HG02973 (cell line): Measurements from ENCODE around the gene ERBIN.
"Not testable (repeated sequence)": the region's sequence is repeated elsewhere in the genome, so short reads cannot be mapped to it uniquely, and the experiment has no call there.

Experiments
- ATAC-seq: cut with Tn5 transposase; IDR thresholded peaks from one replicate; pipeline ENCODE4 v1.9.1; 2021; ENCODE audit warnings: moderate library complexity; ENCODE audit not compliant: unreplicated experiment

The ERBIN gene

DNA sequence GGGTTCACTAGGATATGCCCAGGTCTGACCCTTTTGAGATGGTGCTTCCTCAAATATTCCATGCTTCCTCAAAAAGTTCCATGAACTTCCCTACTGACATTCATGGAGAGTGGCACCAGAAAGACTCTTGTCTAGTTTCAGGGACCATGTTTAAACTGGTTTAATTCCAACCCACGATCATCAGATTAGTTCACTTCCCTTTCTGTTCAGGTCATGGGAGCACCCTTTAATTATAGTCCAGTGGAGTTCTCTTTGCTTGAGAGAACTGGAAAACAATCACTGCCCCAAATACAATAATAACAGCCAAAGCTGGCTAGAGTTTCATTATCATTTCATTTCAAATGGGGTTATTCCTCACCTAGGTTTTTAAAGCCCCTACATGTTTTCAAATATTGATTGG lies 9.7 kb upstream of the ERBIN start:
- no peak for ATAC-seq

DNA sequence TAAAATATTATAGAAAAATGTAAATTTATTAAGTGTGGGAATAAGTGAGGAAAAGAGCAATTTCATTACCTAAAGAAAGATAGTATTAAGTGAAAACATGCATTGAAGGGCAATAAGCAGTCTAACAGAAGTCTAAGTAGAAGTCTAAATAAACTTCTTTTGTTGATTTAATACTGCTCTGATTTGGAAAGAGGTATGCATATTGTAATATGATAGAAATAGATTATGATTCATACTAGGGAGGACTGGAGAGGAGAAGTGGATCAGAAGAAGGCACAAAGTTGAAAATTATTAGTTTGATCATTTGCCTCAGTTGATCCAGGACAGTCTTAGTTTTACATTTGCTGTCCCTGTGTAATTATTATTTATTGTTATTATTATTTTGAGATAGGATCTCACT lies 6.6 kb upstream of the ERBIN start:
- ATAC-seq, result no peak

DNA sequence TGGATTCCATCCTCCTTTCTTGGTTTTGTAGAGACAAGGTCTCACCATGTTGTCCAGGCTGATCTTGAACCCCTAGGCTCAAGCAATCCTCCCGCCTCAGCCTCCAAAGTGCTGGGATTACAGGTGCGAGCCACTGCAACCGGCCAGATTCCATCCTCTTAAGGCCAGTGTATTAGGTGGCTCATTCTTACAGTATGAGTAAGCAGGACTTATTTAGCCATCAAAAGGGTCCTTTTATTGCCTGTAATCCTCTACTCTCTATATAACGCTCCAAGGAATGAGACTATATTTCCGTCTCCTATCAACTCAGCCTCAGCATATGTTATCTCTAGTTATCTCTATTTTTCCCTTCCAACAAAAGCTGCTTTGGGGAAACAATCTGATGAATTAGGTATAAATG lies 3.0 kb upstream of the ERBIN start:
- no peak for ATAC-seq

DNA sequence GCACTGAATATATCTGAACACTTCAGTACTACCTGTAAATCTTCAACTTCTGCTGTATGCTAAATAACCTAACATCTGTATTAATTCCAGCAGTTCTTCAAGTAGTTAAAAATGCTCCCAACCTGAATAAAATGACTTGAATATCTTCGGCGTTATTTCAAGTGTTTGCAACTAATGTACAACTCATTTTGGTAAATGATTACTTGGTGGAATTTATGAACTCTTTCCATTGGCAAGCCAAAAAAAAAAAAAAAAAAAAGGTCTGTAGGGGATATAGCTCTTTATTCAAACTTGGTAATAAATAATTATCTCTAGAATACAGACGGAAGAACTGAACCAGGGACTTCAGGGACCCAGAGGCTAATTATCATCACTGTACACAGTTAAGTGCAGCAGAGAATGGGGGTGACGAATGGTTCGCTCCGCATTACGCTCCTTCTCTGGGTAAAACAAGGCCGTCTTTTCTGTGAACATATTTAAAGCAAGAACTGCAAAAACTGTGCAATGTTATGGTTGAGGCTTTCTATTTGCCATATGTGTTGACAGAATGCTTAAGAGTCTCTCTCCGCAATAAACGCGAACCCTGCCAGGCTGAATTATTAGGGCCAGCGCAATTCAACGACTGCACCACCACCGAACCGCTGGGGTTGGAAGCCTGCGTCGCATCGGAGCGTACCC lies 1.9 kb upstream of the ERBIN start:
- no peak for ATAC-seq

DNA sequence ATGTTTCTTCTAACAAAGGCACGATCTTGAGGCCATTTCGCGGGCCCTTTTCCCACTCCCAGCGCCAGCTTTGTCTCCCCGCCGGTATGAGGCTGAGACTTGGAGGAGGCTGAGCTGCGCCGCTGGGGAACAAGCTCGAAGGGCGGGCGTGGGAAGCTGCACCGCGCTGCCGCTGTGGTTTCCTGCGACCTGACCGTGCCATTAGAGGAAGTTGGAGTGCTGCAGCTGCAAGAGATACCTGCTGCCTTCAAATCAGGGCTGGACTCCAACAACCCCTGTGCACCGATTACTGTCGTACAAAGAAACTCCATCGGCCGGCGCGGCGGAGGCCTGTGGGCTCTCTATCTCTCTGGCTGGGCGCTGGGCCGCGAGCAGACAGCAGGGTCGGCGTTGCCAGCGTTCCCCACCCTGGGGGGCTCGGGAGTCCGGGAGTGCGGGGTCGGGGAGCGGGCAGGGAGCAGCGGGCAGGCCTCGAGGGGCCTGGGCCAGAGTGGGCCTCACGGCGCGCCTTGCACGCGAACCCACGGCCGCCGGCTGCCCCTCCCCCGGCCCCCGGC lies 1.3 kb upstream of the ERBIN start:
- peak; percentile 52 for ATAC-seq

DNA sequence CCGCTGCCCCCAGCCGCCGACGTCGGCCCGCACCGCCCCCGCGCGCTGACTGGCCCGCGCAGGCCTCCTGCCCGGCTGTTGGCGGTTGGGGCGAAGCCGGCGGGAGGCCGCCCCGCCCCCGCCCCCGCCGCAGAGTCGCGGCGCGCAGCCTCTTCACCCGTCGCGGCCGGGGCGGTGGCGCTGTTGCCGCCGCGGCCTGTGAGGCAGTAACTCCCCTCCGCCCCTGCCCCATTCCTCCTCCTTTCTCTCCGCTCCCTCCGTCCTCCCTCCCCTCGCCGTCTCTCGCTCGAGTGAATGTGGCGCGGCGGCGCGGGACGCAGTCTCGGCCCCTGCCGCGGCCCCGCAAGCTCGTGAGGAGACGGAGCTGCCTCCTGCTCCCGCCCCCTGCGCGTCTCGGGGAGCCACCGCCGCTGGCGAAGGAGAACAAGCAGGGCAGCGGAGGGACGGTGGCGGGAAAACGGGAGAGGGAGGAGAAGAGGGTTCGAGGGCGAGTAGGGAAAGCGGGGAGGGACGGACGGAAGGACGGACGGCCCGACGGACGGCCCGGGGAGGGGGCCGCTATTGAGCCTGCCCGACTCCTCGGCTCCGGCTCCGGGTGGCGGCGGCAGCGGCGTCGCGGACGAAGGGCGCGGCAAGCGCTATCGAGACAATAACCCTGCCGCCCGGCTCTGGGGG lies 637 bp upstream of the ERBIN start:
- peak; percentile 57 for ATAC-seq

DNA sequence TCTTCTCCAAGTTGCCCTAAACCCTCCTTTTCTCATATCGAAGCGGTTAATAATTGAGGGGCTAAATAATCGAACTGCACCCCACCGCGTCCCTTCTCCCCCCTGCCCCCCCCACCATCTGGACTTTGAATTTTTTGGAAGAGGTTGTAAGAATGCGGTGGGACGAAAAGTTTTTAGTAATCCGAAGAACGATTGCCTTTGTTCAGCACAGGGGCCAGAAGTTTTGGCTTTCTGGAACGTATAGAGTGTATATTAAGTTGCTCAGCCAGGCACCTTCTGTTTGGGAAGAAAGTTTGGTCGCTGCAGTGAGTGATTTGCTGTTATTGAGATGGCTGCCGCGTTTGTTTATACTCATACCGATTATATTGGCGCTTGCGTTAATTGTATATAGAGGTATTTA lies 518 bp downstream of the ERBIN start:
- ATAC-seq, result no peak

DNA sequence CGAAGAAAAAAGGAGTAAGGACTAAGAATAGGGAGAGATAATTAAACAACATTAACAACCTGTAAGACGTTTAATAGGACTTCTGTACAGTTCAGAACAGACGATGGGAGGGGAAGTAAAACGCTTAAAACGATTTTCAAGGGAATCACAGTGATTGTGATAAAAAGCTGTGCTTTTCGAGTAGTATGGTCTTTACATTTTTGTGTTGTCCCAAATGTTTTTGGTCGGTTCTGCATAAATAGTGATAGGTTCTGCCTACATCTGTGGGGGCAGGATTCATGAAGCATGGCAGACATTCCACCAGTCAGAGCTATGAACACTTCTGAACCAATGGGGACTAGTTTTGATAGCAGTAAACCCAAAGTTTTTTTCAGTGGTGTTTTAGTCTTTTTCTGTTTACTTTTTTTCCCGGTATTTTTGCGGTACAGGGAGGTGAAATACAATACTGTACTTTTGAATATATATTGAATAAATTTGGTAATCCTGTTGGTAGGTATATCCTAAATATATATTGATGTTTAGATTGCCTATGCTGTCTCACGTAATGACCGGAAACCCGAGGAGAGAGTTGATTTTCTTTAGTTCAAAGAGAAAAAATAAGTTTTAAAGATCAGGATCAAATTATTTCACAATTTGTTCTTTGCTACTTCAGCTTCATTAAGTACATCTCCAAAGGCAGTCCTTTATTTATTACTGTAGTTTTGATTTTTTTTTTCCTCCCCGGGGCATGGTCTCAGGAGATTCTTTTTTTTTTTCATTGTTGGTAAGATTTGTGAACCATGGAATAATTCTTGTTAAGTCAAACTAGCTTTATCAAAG lies 1.3 kb downstream of the ERBIN start:
- ATAC-seq, result peak; percentile 25

DNA sequence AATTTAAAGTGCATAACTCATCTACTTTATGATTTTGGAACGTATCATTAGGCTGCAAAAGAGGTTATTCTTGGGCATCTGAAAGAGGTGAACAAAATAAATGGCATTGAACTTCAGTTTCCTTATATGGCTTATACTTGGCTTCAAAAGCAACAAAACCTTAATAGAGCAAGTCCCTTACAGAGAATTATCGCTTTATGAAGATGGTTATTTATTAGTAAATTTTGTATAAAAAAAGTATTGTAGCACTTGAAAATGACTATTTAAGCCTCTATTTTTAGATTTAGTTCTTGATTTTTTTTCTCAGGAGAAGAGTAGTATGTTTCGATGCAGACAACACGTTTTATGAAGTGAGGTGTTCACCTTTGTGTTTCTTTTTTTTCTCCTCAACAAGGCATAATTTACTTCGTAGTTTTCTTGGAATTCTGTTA lies 2.0 kb downstream of the ERBIN start:
- ATAC-seq, result no peak

DNA sequence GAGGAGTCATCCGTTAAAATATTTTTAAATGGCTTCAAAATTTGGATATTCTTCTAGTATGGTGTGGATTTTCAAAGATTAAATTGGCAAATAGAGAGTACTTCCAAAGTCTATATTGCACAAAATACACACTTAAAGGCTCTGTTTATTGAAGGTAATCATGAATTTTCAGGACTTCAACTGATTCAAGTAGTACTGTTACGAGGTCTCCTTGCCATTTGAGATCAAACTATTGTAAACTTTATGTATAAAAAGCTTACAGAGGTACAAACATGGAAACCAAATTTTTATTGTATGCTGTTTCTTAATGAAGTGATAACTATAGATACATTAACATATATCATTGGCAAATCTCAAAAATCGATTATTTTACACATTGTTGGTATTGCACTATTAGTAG lies 2.5 kb downstream of the ERBIN start:
- ATAC-seq, result no peak

DNA sequence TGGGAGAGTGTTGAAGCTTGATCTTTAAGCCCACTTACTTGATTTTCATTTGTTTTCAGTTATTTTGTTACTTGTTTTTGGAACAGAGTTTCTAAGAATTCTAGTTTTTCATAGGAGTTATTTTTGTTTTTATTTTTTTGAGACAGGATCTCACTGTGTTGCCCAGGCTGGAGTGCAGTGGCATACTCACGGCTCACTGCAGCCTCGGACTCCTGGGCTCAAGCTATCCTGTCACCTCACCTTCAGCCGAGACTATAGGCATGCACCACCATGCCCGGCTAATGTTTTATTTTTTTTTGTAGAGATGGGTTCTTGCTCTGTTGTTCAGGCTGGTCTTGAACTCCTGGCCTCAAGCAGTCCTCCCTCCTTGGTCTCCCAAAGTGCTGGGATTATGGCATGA lies 6.3 kb downstream of the ERBIN start:
- ATAC-seq, result no peak

DNA sequence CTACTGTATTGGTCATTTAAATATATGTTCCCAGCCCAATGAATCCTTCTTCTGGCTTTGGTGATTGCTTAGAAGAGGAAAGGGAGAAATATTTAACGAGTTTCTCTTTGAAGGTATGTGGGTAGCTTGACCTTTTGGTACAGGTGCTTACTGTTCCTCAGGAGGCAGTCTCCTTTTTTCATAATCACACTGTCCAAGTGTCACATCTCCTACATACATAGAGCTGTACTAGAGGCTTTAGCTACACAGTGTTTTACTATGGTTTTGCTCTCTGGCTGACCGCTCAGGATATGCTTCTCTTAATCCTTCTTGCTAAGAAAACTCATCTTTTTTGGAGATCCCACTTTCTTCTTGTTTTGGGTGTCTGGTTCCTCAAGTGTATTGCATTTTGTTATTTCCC lies 6.9 kb downstream of the ERBIN start:
- no peak for ATAC-seq

DNA sequence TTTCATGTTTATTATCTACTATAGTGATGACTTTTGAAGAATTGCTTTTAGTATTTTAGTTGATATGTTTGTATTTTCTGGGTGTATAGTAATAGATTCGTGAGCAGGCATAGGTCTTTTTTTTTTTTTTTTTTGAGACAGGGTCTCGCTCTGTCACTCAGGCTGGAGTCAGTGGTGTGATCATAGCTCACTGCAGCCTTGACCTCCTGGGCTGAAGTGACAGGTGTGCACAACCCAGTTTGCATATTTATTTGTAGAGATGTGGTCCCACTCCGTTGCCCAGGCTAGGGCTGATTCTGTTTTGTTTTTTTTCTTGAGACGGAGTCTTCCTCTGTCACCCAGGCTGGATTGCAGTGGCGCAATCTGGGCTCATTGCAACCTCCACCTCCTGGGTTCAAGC lies 11.9 kb downstream of the ERBIN start:
- ATAC-seq, result peak; percentile 84

DNA sequence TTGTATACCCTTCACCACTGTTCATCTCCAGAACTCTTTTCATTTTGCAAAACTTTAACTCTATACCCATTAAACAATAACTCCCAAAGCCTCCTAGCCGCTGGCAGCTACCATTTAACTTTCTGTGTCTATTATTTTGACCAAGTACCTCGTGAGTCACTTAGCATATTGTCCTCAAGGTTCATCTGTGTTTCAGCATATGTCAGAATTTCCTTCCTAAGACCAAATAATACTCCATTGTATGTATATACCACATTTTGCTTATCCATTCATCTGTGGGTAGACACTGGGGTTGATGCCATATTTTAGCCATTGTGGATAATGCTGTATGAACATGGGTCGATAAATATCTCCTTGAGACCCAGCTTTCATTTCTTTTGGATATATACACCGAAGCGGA lies 17.4 kb downstream of the ERBIN start:
- no peak for ATAC-seq

DNA sequence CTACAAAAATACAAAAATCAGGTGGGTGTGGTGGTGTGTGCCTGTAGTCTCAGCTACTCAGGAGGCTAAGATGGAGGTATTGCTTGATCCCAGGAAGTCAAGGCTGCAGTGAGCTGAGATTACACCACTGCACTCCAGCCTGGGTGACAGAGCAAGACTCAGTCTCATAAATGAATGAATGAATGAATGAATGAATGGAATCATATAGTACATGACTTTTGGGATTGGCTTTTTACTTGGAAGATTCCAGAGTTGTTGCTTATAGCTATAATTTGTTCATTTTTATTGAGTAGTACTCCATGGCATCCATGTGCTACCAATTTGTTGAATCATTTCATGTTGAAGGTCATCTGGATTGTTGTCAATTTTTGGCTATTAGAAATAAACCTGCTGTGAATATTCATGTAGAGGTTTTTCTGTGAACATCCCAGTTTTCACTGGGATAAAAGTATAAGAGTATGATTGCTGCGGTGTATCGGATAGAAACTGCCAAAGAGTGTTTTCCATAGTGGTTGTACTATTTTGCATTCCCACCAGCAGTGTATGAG lies 19.9 kb downstream of the ERBIN start:
- no peak for ATAC-seq

DNA sequence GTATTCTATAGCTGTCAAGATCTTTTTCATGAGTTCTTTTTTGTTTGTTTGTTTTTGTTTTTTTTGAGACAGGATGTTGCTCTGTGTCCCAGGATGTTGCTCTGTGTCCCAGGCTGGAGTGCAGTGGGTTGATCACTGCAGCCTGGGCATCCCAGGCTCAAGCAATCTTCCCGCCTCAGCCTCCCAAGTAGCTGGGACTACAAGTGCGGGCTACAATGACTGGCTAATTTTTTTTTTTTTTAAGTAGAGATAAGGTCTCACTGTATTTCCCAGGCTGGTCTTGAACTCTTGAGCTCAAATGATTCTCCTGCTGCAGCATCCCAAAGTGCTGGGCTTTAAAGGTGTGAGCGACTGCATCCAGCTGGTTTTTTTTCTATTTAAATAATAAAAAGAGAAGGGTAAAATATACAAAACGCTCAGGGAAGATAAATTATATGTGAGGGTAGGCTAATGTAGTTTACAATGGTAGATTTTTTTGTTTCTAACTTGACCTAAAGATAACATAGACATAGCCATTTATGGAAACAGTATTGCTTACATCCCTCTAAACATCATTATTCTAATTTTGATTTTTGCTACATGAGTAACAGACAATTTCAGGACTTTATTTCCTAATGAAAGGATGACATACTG lies 21.9 kb downstream of the ERBIN start:
- no peak for ATAC-seq

DNA sequence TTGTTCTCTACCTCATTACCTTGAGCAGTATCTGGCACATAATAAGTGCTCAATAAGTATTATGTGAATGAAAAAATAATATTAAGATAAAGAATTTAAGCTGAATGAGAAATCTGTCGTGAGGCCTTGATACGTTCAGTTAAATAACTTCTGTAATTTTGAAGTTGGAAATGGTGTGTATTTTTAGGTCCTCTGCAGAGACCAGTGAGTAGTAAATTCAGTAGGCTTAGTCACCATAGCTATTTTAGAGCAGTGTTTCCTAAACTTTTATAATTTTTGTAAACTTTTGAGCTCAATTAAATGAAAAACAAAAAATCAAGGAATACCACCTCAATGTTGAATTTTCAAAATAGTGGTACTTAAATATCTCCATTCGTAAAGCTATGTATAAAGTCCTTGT lies 25.0 kb downstream of the ERBIN start:
- no peak for ATAC-seq

DNA sequence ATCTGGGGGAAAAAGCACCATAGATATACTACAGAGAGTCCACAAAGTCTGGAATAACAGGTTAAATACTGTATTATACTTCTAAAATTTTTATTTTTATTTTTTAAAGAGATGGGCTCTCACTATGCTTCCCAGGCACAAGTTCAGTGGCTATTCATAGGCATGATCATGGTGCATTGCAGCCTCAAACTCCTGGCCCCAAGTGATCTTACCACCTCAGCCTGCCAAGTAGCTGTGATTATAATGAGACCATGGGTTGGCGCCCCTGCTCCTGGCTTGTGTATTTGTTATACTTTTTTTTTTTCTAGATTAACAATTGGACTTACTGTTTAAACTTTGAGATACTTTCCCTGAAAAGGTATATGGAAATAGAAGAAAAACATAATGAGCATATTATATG lies 25.9 kb downstream of the ERBIN start:
- ATAC-seq, result no peak

DNA sequence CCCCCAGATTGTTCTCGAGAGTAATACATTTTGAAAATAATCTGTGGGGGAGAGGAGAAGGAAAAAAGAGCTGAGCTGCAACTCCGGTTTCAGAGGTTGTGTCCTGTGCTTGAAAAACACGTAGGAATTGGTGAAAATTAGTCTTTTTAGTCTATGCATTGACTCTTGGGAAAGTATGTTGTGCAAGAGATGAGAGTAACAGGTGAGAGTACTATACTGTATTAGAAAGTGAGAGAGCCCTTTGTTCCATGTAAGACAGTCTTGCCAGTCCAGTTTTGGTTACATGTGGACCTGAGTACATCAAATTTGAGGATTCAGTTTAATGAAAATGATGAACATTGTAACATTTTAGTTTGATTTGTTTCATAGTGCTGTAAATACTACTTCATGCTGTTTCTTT lies 27.8 kb downstream of the ERBIN start:
- ATAC-seq, result no peak

DNA sequence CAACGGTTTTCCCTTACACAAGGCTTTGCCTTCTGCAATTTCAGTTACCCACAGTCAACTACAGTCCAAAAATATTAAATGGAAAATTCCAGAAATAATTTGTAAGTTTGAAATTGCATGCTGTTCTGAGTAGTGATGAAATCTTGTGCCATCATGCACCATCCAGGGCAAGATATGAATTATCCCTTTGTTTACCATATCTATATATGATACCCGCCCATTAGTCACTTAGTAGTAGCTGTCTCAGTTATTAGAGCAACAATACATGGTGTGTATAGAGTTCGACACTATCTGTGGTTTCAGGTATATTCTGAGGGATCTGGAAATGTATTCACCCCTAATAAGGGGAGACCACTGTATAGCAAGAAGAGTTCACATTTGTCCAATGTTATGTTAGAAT lies 29.4 kb downstream of the ERBIN start:
- ATAC-seq, result no peak

DNA sequence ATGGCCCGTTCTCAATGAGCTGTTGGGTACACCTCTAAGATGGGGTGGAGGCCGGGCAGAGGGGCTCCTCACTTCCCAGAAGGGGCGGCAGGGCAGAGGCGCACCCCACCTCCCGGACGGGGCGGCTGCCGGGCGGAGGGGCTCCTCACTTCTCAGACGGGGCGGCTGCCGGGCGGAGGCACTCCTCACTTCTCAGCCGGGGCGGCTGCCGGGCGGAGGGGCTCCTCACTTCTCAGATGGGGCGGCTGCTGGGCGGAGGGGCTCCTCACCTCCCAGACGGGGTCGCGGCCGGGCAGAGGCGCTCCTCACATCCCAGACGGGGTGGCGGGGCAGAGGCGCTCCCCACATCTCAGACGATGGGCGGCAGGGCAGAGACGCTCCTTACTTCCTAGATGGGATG lies 31.3 kb downstream of the ERBIN start:
- not testable (repeated sequence) for ATAC-seq
